Stimulated activated CD4-positive, alpha-beta T cell treated with anti-CD3 and anti-CD28 coated beads, Interleukin-1b, Interleukin-23, amount 100 ng/mL, for 48 hours (primary cell): ENCODE results near the gene WIPF2.
"Not testable (repeated sequence)": the region's sequence is repeated elsewhere in the genome, so short reads cannot be mapped to it uniquely, and the experiment has no call there.

Experiments
- DNase-seq: peaks from one replicate; pipeline ENCODE4 v3.0.0-alpha.2; 2020

The WIPF2 gene

GRCh38 chr17:40301315-40301714 lies 82.2 kb downstream of the WIPF2 start:
- no peak for DNase-seq

GRCh38 chr17:40303009-40303657 lies 84.0 kb downstream of the WIPF2 start:
- no peak for DNase-seq

GRCh38 chr17:40303708-40304551 lies 84.8 kb downstream of the WIPF2 start:
- no peak for DNase-seq

GRCh38 chr17:40304552-40304863 lies 85.4 kb downstream of the WIPF2 start:
- DNase-seq: not testable (repeated sequence)

GRCh38 chr17:40304866-40305265 lies 85.8 kb downstream of the WIPF2 start:
- not testable (repeated sequence) for DNase-seq

- no peak for DNase-seq
Measured at GRCh38 chr17:40306395-40306794, 87.3 kb downstream of the WIPF2 start.

- DNase-seq: no peak
Measured at GRCh38 chr17:40307001-40307730, 88.1 kb downstream of the WIPF2 start.

- no peak for DNase-seq
Measured at GRCh38 chr17:40307740-40308239, 88.7 kb downstream of the WIPF2 start.

- no peak for DNase-seq
Measured at GRCh38 chr17:40309031-40309948, 90.2 kb downstream of the WIPF2 start, which contains the start of gene RARA. Gene RARA, plus strand, starts transcription at chr17:40309180. Its CDS starts 22,039 bp downstream, at chr17:40331219.

- no peak for DNase-seq
Measured at GRCh38 chr17:40309949-40310510, 90.9 kb downstream of the WIPF2 start.

GRCh38 chr17:40310882-40311391 lies 91.8 kb downstream of the WIPF2 start:
- no peak for DNase-seq

- DNase-seq: no peak
Measured at GRCh38 chr17:40311575-40311974, 92.5 kb downstream of the WIPF2 start.

GRCh38 chr17:40312131-40312731 lies 93.1 kb downstream of the WIPF2 start:
- DNase-seq: no peak

- no peak for DNase-seq
Measured at GRCh38 chr17:40312893-40313667, 94.0 kb downstream of the WIPF2 start.

GRCh38 chr17:40313668-40314583 lies 94.8 kb downstream of the WIPF2 start:
- no peak for DNase-seq

GRCh38 chr17:40314584-40314956 lies 95.5 kb downstream of the WIPF2 start:
- peak; percentile 91 for DNase-seq

GRCh38 chr17:40315206-40315605 lies 96.1 kb downstream of the WIPF2 start:
- no peak for DNase-seq

GRCh38 chr17:40315678-40316570 lies 96.8 kb downstream of the WIPF2 start:
- DNase-seq: no peak
